Progenitor cell of endocrine pancreas (in vitro differentiated cells): ENCODE results near the gene SMAD6. TPM values are rescaled to one million over a fixed set of nuclear protein-coding genes. Genes with fewer than 3 reads are reported as not detected.

Experiments
- DNase-seq: peaks from one replicate; pipeline ENCODE4 v3.0.0; 2021; ENCODE audit warnings: low spot score; ENCODE audit not compliant: unreplicated experiment
- H3K27ac Mint-ChIP-seq: 2 replicates; pipeline ENCODE4 v1.8.0; 2021; ENCODE audit warnings: mild to moderate bottlenecking, moderate library complexity, mixed read lengths
- H3K27me3 Mint-ChIP-seq: 2 replicates; pipeline ENCODE4 v1.8.0; 2021; ENCODE audit warnings: mixed read lengths
- H3K36me3 Mint-ChIP-seq: 2 replicates; pipeline ENCODE4 v1.8.0; 2022; ENCODE audit warnings: mixed read lengths; ENCODE audit not compliant: insufficient read depth
- H3K4me1 Mint-ChIP-seq: 2 replicates; pipeline ENCODE4 v1.8.0; 2021; ENCODE audit warnings: low read depth, mixed read lengths
- H3K4me3 Mint-ChIP-seq: 2 replicates; pipeline ENCODE4 v1.8.0; 2021; ENCODE audit warnings: low read depth, mild to moderate bottlenecking, moderate library complexity, mixed read lengths
- H3K9me3 Mint-ChIP-seq: 2 replicates; pipeline ENCODE4 v1.8.0; 2021; ENCODE audit warnings: low read depth, mixed read lengths
- CTCF ChIP-seq: fragments of 200-600 bp; sonication (generic); IDR thresholded peaks from one replicate; pipeline ENCODE4 v1.5.0; 2021; ENCODE audit warnings: antibody characterized with exemption, mild to moderate bottlenecking; ENCODE audit not compliant: unreplicated experiment
- total RNA-seq: library from RNA; stranded (reverse); gene quantifications from 2 replicates; pipeline ENCODE4 v1.2.1, GENCODE V29; 2021

Gene SMAD6
- total RNA-seq, 1 donor from 2014 or later = 38.9 TPM

- no peak overlapping the region for H3K27ac Mint-ChIP-seq
- no peaks in the 10 kb centered on the region for H3K36me3 Mint-ChIP-seq
- no peak for DNase-seq
- peaks cover 2% of the 10 kb centered on the region for H3K4me1 Mint-ChIP-seq
- H3K27me3 Mint-ChIP-seq = no peaks in the 10 kb centered on the region
- H3K4me3 Mint-ChIP-seq = no peak overlapping the region
- H3K9me3 Mint-ChIP-seq = no peaks in the 10 kb centered on the region
- no peak for TF ChIP-seq CTCF
Observed at GRCh38 chr15:66691727-66692126, 10.3 kb upstream of the SMAD6 start.

- Mint-ChIP-seq H3K27me3 (no peaks in the 10 kb centered on the region), H3K4me3 (no peak overlapping the region), H3K36me3 (no peaks in the 10 kb centered on the region), H3K9me3 (no peaks in the 10 kb centered on the region), H3K4me1 (peaks cover 2% of the 10 kb centered on the region), H3K27ac (no peak overlapping the region)
- DNase-seq = no peak
- no peak for TF ChIP-seq CTCF
Observed at GRCh38 chr15:66692391-66692790, 9.6 kb upstream of the SMAD6 start.

- Mint-ChIP-seq H3K27ac (peak overlapping the region; percentile 42), H3K4me3 (no peak overlapping the region), H3K27me3 (no peaks in the 10 kb centered on the region), H3K9me3 (no peaks in the 10 kb centered on the region), H3K36me3 (no peaks in the 10 kb centered on the region), H3K4me1 (peaks cover 2% of the 10 kb centered on the region)
- DNase-seq = no peak
- no peak for TF ChIP-seq CTCF
Observed at GRCh38 chr15:66692808-66693596, 9.0 kb upstream of the SMAD6 start.

GRCh38 chr15:66696770-66697169 is 5.3 kb upstream of the SMAD6 start:
- no peaks in the 10 kb centered on the region for H3K27me3 Mint-ChIP-seq
- no peak overlapping the region for H3K4me3 Mint-ChIP-seq
- TF ChIP-seq CTCF = no peak
- H3K27ac Mint-ChIP-seq = no peak overlapping the region
- H3K4me1 Mint-ChIP-seq = peaks cover 6% of the 10 kb centered on the region
- H3K36me3 Mint-ChIP-seq = no peaks in the 10 kb centered on the region
- DNase-seq = no peak
- H3K9me3 Mint-ChIP-seq = no peaks in the 10 kb centered on the region

GRCh38 chr15:66698318-66698961 is 3.6 kb upstream of the SMAD6 start:
- H3K4me1 Mint-ChIP-seq = peaks cover 7% of the 10 kb centered on the region
- no peaks in the 10 kb centered on the region for H3K36me3 Mint-ChIP-seq
- no peaks in the 10 kb centered on the region for H3K27me3 Mint-ChIP-seq
- peak; percentile 78 for TF ChIP-seq CTCF
- no peak overlapping the region for H3K4me3 Mint-ChIP-seq
- DNase-seq = peak; percentile 50
- no peaks in the 10 kb centered on the region for H3K9me3 Mint-ChIP-seq
- H3K27ac Mint-ChIP-seq = no peak overlapping the region
